Naive thymus-derived CD4-positive, alpha-beta T cell (primary cell): ENCODE data around the gene MFAP3. TPM values are rescaled to one million over a fixed set of nuclear protein-coding genes. Genes with fewer than 3 reads are reported as not detected.
A peak's percentile ranks its signal among the peaks of the same experiment; 100 is the strongest.

Source experiments
- ATAC-seq: fragments of 150-1000 bp; cut with Tn5 transposase; 2 replicates; pipeline ENCODE4 v1.10.0; 2021; ENCODE audit warnings: mild to moderate bottlenecking, moderate library complexity
- CTCF ChIA-PET: fragments of 350-600 bp; sonication (Branson Sonifier 250); formaldehyde crosslinking; loops from one replicate; lab custom pipeline; 2021; ENCODE audit warnings: antibody characterized with exemption; lab: Charles Lee
- POLR2A ChIA-PET: fragments of 350-600 bp; sonication (Branson Sonifier 250); formaldehyde crosslinking; loops from one replicate; lab custom pipeline; 2021; ENCODE audit warnings: antibody characterized with exemption, inconsistent platforms; lab: Charles Lee
- DNase-seq, 9 donors: peaks; one replicate each; pipeline versions ENCODE4 v3.0.0 to v3.0.0-alpha.2; 2020 to 2022; ENCODE audit warnings: mixed read lengths in 1 of 9
- H3K27ac ChIP-seq: one replicate; pipeline ENCODE4 v1.7.0; 2013; ENCODE audit warnings: mild to moderate bottlenecking, low read depth, low read length, moderate library complexity
- H3K27me3 ChIP-seq, 2 donors: one replicate each; pipeline ENCODE4 v1.7.0; 2013; ENCODE audit warnings: low read length in 2 of 2, mild to moderate bottlenecking in 2 of 2, moderate library complexity in 2 of 2; ENCODE audit not compliant: control insufficient read depth in 2 of 2, insufficient read depth in 2 of 2
- H3K36me3 ChIP-seq, 3 experiments: 1 replicate in 2 of 3; 2 replicates in 1 of 3; pipeline ENCODE4 v1.7.0; 2013; ENCODE audit warnings: low read length in 3 of 3, mild to moderate bottlenecking in 3 of 3, moderate library complexity in 1 of 3; ENCODE audit not compliant: insufficient read depth in 3 of 3, control insufficient read depth in 2 of 3
- H3K4me1 ChIP-seq, 2 donors: one replicate each; pipeline ENCODE4 v1.7.0; 2013; ENCODE audit warnings: low read length in 2 of 2, mild to moderate bottlenecking in 2 of 2, moderate library complexity in 1 of 2; ENCODE audit not compliant: control insufficient read depth in 2 of 2, insufficient read depth in 2 of 2
- H3K4me3 ChIP-seq: 2 replicates; pipeline ENCODE4 v1.7.0; 2013; ENCODE audit warnings: mild to moderate bottlenecking, low read length
- H3K9me3 ChIP-seq, 3 experiments: 1 replicate in 2 of 3; 2 replicates in 1 of 3; pipeline ENCODE4 v1.7.0; 2013; ENCODE audit warnings: low read length in 3 of 3; ENCODE audit not compliant: control insufficient read depth in 2 of 3
- H3K27ac Mint-ChIP-seq, 9 donors: one replicate each; pipeline ENCODE4 v1.8.0; 2020 to 2022; ENCODE audit warnings: mixed read lengths in 9 of 9, mild to moderate bottlenecking in 8 of 9, moderate library complexity in 5 of 9, inconsistent platforms in 2 of 9
- H3K27me3 Mint-ChIP-seq, 5 donors: one replicate each; pipeline ENCODE4 v1.8.0; 2021 to 2022; ENCODE audit warnings: mixed read lengths in 5 of 5, mild to moderate bottlenecking in 1 of 5
- H3K36me3 Mint-ChIP-seq, 5 donors: one replicate each; pipeline ENCODE4 v1.8.0; 2020 to 2022; ENCODE audit warnings: mixed read lengths in 5 of 5, mild to moderate bottlenecking in 3 of 5, inconsistent platforms in 1 of 5
- H3K4me1 Mint-ChIP-seq, 7 donors: one replicate each; pipeline ENCODE4 v1.8.0; 2020 to 2022; ENCODE audit warnings: mixed read lengths in 7 of 7, mild to moderate bottlenecking in 3 of 7, inconsistent platforms in 1 of 7
- H3K4me3 Mint-ChIP-seq, 10 donors: one replicate each; pipeline ENCODE4 v1.8.0; 2020 to 2022; ENCODE audit warnings: mild to moderate bottlenecking in 10 of 10, mixed read lengths in 10 of 10, moderate library complexity in 6 of 10, inconsistent platforms in 2 of 10
- H3K9me3 Mint-ChIP-seq, 11 donors: one replicate each; pipeline ENCODE4 v1.8.0; 2020 to 2022; ENCODE audit warnings: mixed read lengths in 11 of 11, mild to moderate bottlenecking in 4 of 11, inconsistent platforms in 1 of 11, moderate library complexity in 1 of 11
- intact Hi-C, 2 donors: fragments of 100-400 bp; cut with micrococcal nuclease; formaldehyde crosslinking; loops; one replicate each; pipeline ENCODE4 v1.15.1; 2023
- polyA plus RNA-seq, 2 donors: library from polyadenylated mRNA; unstranded; fragments of 300-500 nt; fragmentation: Illumina TruSeq; gene quantifications; one replicate each; pipeline ENCODE4 v1.2.3, GENCODE V29; 2021
- total RNA-seq, 6 experiments: library from RNA in 5 of 6; stranded (reverse) in 5 of 6; gene quantifications; 1 replicate in 5 of 6; 2 replicates in 1 of 6; pipeline ENCODE4 v1.2.3 and lab custom pipeline; 2021 to 2026

The MFAP3 gene
- total and polyA plus RNA-seq, 7 experiments from 2014 or later, result 5.6 to 30.6 (median 16.8) TPM

GRCh38 chr5:154058055-154059038 lies 19.6 kb downstream of the MFAP3 start:
- H3K9me3 Mint-ChIP-seq, result no peaks in the 10 kb centered on the region
- H3K4me3 Mint-ChIP-seq, result no peak overlapping the region
- no peaks in the 10 kb centered on the region for H3K4me1 ChIP-seq
- POLR2A ChIA-PET, result interaction anchor here (1.1 kb wide), 1 partner anchor 19 kb away, joined by 4 read pairs; the partner anchor contains the start of gene MFAP3
- no peaks in the 10 kb centered on the region for H3K27me3 ChIP-seq
- intact Hi-C loops, result no loop called here
- H3K4me1 Mint-ChIP-seq, result peaks cover 9 to 26% (median 15%) of the 10 kb centered on the region in 7 donors
- H3K27ac ChIP-seq, result no peak overlapping the region
- H3K27ac Mint-ChIP-seq, result peak overlapping the region in 3 of 9 donors; percentile 22 to 65 (median 38)
- peaks cover 0 to 6% (median 0%) of the 10 kb centered on the region in 3 experiments for H3K36me3 ChIP-seq
- peaks cover 7 to 25% (median 16%) of the 10 kb centered on the region in 5 donors for H3K36me3 Mint-ChIP-seq
- no peak overlapping the region for H3K4me3 ChIP-seq
- no peaks in the 10 kb centered on the region for H3K27me3 Mint-ChIP-seq
- DNase-seq (no peak), ATAC-seq (peak; percentile 38)
- CTCF ChIA-PET, result interaction anchor here (2.5 kb wide), 1 partner anchor 14 kb away, joined by 8 read pairs; no protein-coding TSS in a partner anchor
- H3K9me3 ChIP-seq, result no peaks in the 10 kb centered on the region

GRCh38 chr5:154059039-154059430 lies 20.3 kb downstream of the MFAP3 start:
- Mint-ChIP-seq H3K27ac (peak overlapping the region in 2 of 9 donors; percentile 22 to 65), H3K27me3 (no peaks in the 10 kb centered on the region), H3K4me1 (peaks cover 9 to 26% (median 15%) of the 10 kb centered on the region in 7 donors), H3K4me3 (no peak overlapping the region), H3K36me3 (peaks cover 3 to 18% (median 9%) of the 10 kb centered on the region in 5 donors), H3K9me3 (no peaks in the 10 kb centered on the region)
- ChIA-PET CTCF (interaction anchor here (2.5 kb wide), 1 partner anchor 13 kb away, joined by 8 read pairs; no protein-coding TSS in a partner anchor), POLR2A (interaction anchor here (1.1 kb wide), 1 partner anchor 20 kb away, joined by 4 read pairs; the partner anchor contains the start of gene MFAP3)
- DNase-seq (no peak), ATAC-seq (peak; percentile 42)
- intact Hi-C loops, result no loop called here
- Histone ChIP-seq H3K4me3 (no peak overlapping the region), H3K4me1 (no peaks in the 10 kb centered on the region), H3K27me3 (no peaks in the 10 kb centered on the region), H3K9me3 (no peaks in the 10 kb centered on the region), H3K27ac (no peak overlapping the region), H3K36me3 (no peaks in the 10 kb centered on the region)

- ATAC-seq, result no peak
- POLR2A ChIA-PET, result interaction anchor here (1.1 kb wide), 1 partner anchor 20 kb away, joined by 4 read pairs; the partner anchor contains the start of gene MFAP3
These were observed 20.8 kb downstream of the MFAP3 start for GRCh38 chr5:154059583-154059982.

GRCh38 chr5:154060606-154061005 lies 21.8 kb downstream of the MFAP3 start:
- peaks cover 0 to 7% (median 2%) of the 10 kb centered on the region in 5 donors for H3K36me3 Mint-ChIP-seq
- no peak overlapping the region for H3K4me3 Mint-ChIP-seq
- ATAC-seq (no peak), DNase-seq (no peak)
- no peak overlapping the region for H3K27ac ChIP-seq
- H3K27me3 ChIP-seq, result no peaks in the 10 kb centered on the region
- H3K4me1 ChIP-seq, result no peaks in the 10 kb centered on the region
- H3K27me3 Mint-ChIP-seq, result no peaks in the 10 kb centered on the region
- POLR2A ChIA-PET, result no interaction called here
- intact Hi-C loops, result no loop called here
- no peaks in the 10 kb centered on the region for H3K9me3 Mint-ChIP-seq
- no peaks in the 10 kb centered on the region for H3K36me3 ChIP-seq
- CTCF ChIA-PET, result interaction anchor here (0.9 kb wide), 1 partner anchor 15 kb away, joined by 3 read pairs; no protein-coding TSS in a partner anchor
- peaks cover 9 to 19% (median 14%) of the 10 kb centered on the region in 7 donors for H3K4me1 Mint-ChIP-seq
- H3K9me3 ChIP-seq, result no peaks in the 10 kb centered on the region
- H3K4me3 ChIP-seq, result no peak overlapping the region
- no peak overlapping the region for H3K27ac Mint-ChIP-seq

More at GRCh38 chr5:154059583-154059982, 20.8 kb downstream of the MFAP3 start:
- Histone ChIP-seq H3K36me3 (no peaks in the 10 kb centered on the region), H3K9me3 (no peaks in the 10 kb centered on the region), H3K27me3 (no peaks in the 10 kb centered on the region), H3K4me3 (no peak overlapping the region), H3K4me1 (no peaks in the 10 kb centered on the region), H3K27ac (no peak overlapping the region)
- no peaks in the 10 kb centered on the region for H3K27me3 Mint-ChIP-seq
- no peak overlapping the region for H3K4me3 Mint-ChIP-seq
- intact Hi-C loops, result no loop called here
- H3K36me3 Mint-ChIP-seq, result peaks cover 0 to 13% (median 6%) of the 10 kb centered on the region in 5 donors
- H3K9me3 Mint-ChIP-seq, result no peaks in the 10 kb centered on the region
- H3K4me1 Mint-ChIP-seq, result peaks cover 9 to 23% (median 15%) of the 10 kb centered on the region in 7 donors
- H3K27ac Mint-ChIP-seq, result no peak overlapping the region
- no peak for DNase-seq
- CTCF ChIA-PET, result interaction anchor here (0.6 to 2.5 kb wide), 3 partner anchors 10 to 16 kb away, joined by 3 to 8 read pairs (median 3); no protein-coding TSS in a partner anchor

GRCh38 chr5:154063372-154063771 lies 24.6 kb downstream of the MFAP3 start:
- peaks cover 6 to 16% (median 10%) of the 10 kb centered on the region in 7 donors for H3K4me1 Mint-ChIP-seq
- Histone ChIP-seq H3K4me3 (no peak overlapping the region), H3K27me3 (no peaks in the 10 kb centered on the region), H3K36me3 (no peaks in the 10 kb centered on the region), H3K4me1 (no peaks in the 10 kb centered on the region), H3K9me3 (no peaks in the 10 kb centered on the region), H3K27ac (no peak overlapping the region)
- intact Hi-C loops, result no loop called here
- H3K27ac Mint-ChIP-seq, result no peak overlapping the region
- CTCF ChIA-PET, result interaction anchor here (0.8 kb wide), 1 partner anchor 9 kb away, joined by 4 read pairs; no protein-coding TSS in a partner anchor
- peaks cover 0 to 2% (median 0%) of the 10 kb centered on the region in 5 donors for H3K36me3 Mint-ChIP-seq
- POLR2A ChIA-PET, result no interaction called here
- H3K4me3 Mint-ChIP-seq, result no peak overlapping the region
- no peak for ATAC-seq
- H3K9me3 Mint-ChIP-seq, result no peaks in the 10 kb centered on the region
- H3K27me3 Mint-ChIP-seq, result peaks cover 0 to 6% (median 2%) of the 10 kb centered on the region in 5 donors
- DNase-seq, result no peak

- H3K27me3 Mint-ChIP-seq, result peaks cover 0 to 10% (median 6%) of the 10 kb centered on the region in 5 donors
- H3K27ac Mint-ChIP-seq, result no peak overlapping the region
- intact Hi-C loops, result no loop called here
- no peak overlapping the region for H3K4me3 Mint-ChIP-seq
- H3K27me3 ChIP-seq, result no peaks in the 10 kb centered on the region
- H3K9me3 ChIP-seq, result no peaks in the 10 kb centered on the region
- CTCF ChIA-PET, result interaction anchor here (0.5 kb wide), 1 partner anchor 339 kb away, joined by 3 read pairs; no protein-coding TSS in a partner anchor
- H3K36me3 Mint-ChIP-seq, result no peaks in the 10 kb centered on the region
- POLR2A ChIA-PET, result no interaction called here
- no peak for DNase-seq
- no peak for ATAC-seq
- H3K36me3 ChIP-seq, result no peaks in the 10 kb centered on the region
- H3K27ac ChIP-seq, result no peak overlapping the region
- H3K4me3 ChIP-seq, result no peak overlapping the region
- no peaks in the 10 kb centered on the region for H3K4me1 Mint-ChIP-seq
- H3K4me1 ChIP-seq, result no peaks in the 10 kb centered on the region
- no peaks in the 10 kb centered on the region for H3K9me3 Mint-ChIP-seq
These were observed 27.2 kb downstream of the MFAP3 start for GRCh38 chr5:154065971-154066370.
